CD14-positive monocyte (primary cell): ENCODE measurements around the gene CCDC87. TPM values are rescaled to one million over a fixed set of nuclear protein-coding genes. Genes with fewer than 3 reads are reported as not detected.

Experiments used
- DNase-seq, 3 donors: peaks; one replicate each; pipeline ENCODE4 v3.0.0-alpha.2; 2011 to 2022
- H2AFZ ChIP-seq: 2 replicates; pipeline ENCODE4 v1.6.0; 2012; ENCODE audit warnings: mild to moderate bottlenecking, low read depth, low read length, inconsistent platforms; ENCODE audit not compliant: insufficient read depth, poor library complexity, severe bottlenecking
- H3K27ac ChIP-seq, 2 donors: 1 replicate in 1 of 2; 2 replicates in 1 of 2; pipeline ENCODE4 v1.5.1; 2012 to 2013; ENCODE audit warnings: low read length in 2 of 2, control low read depth in 1 of 2, inconsistent platforms in 1 of 2, low read depth in 1 of 2, mild to moderate bottlenecking in 1 of 2
- H3K27me3 ChIP-seq, 2 donors: one replicate each; pipeline versions ENCODE4 v1.6.0 to v1.6.1; 2011 to 2013; ENCODE audit warnings: low read length in 2 of 2; ENCODE audit not compliant: control insufficient read depth in 2 of 2, insufficient read depth in 2 of 2
- H3K36me3 ChIP-seq, 2 donors: replicated peaks in 1 of 2; 1 replicate in 1 of 2; 2 replicates in 1 of 2; pipeline versions ENCODE4 v1.5.1 to v1.6.1; 2012 to 2013; ENCODE audit warnings: low read length in 2 of 2, control low read depth in 1 of 2, inconsistent platforms in 1 of 2, mild to moderate bottlenecking in 1 of 2; ENCODE audit not compliant: insufficient read depth in 2 of 2, control insufficient read depth in 1 of 2
- H3K4me1 ChIP-seq, 2 donors: 1 replicate in 1 of 2; 2 replicates in 1 of 2; pipeline versions ENCODE4 v1.5.1 to v1.6.1; 2012 to 2013; ENCODE audit warnings: low read length in 2 of 2, control low read depth in 1 of 2, inconsistent platforms in 1 of 2, mild to moderate bottlenecking in 1 of 2, moderate library complexity in 1 of 2; ENCODE audit not compliant: insufficient read depth in 2 of 2, control insufficient read depth in 1 of 2
- H3K4me2 ChIP-seq: replicated peaks from 2 replicates; pipeline ENCODE3; 2012; ENCODE audit warnings: low read length, moderate library complexity, mild to moderate bottlenecking; ENCODE audit not compliant: poor library complexity, severe bottlenecking; ENCODE audit errors: extremely low read depth
- H3K4me3 ChIP-seq, 3 experiments: fragments of 200-600 bp in 1 of 3; sonication (generic) in 1 of 3; replicated peaks in 1 of 3; 1 replicate in 2 of 3; 2 replicates in 1 of 3; pipeline ENCODE4 v1.5.1; 2011 to 2013; ENCODE audit warnings: low read length in 3 of 3, mild to moderate bottlenecking in 3 of 3, control low read depth in 2 of 3, low read depth in 2 of 3, inconsistent platforms in 1 of 3, moderate library complexity in 1 of 3
- H3K79me2 ChIP-seq: 2 replicates; pipeline ENCODE4 v1.6.0; 2012; ENCODE audit warnings: mild to moderate bottlenecking, control low read depth, inconsistent platforms, low read length, moderate library complexity; ENCODE audit not compliant: insufficient read depth
- H3K9ac ChIP-seq: 2 replicates; pipeline ENCODE4 v1.6.0; 2017; ENCODE audit warnings: low read length, mild to moderate bottlenecking; ENCODE audit not compliant: insufficient read depth, poor library complexity, severe bottlenecking
- H3K9me3 ChIP-seq, 2 donors: replicated peaks in 1 of 2; 1 replicate in 1 of 2; 2 replicates in 1 of 2; pipeline versions ENCODE4 v1.5.1 to v1.6.1; 2012 to 2013; ENCODE audit warnings: low read length in 2 of 2, control low read depth in 1 of 2; ENCODE audit not compliant: control insufficient read depth in 1 of 2, insufficient read depth in 1 of 2
- H4K20me1 ChIP-seq: 2 replicates; pipeline ENCODE4 v1.6.0; 2012; ENCODE audit warnings: mild to moderate bottlenecking, low read length, control low read depth, moderate library complexity; ENCODE audit not compliant: insufficient read depth
- H3K27ac Mint-ChIP-seq, 7 donors: one replicate each; pipeline ENCODE4 v1.8.0; 2020; ENCODE audit warnings: mild to moderate bottlenecking in 7 of 7, mixed read lengths in 7 of 7, moderate library complexity in 6 of 7, inconsistent platforms in 2 of 7
- H3K27me3 Mint-ChIP-seq, 3 donors: one replicate each; pipeline ENCODE4 v1.8.0; 2021 to 2022; ENCODE audit warnings: low read depth in 3 of 3, mild to moderate bottlenecking in 3 of 3, mixed read lengths in 3 of 3, moderate library complexity in 3 of 3, inconsistent platforms in 1 of 3
- H3K36me3 Mint-ChIP-seq, 2 donors: one replicate each; pipeline ENCODE4 v1.8.0; 2020; ENCODE audit warnings: mixed read lengths in 2 of 2, inconsistent platforms in 1 of 2, mild to moderate bottlenecking in 1 of 2
- H3K4me1 Mint-ChIP-seq: one replicate; pipeline ENCODE4 v1.8.0; 2020; ENCODE audit warnings: mild to moderate bottlenecking, mixed read lengths
- H3K4me3 Mint-ChIP-seq, 2 donors: one replicate each; pipeline ENCODE4 v1.8.0; 2020; ENCODE audit warnings: mild to moderate bottlenecking in 2 of 2, mixed read lengths in 2 of 2, moderate library complexity in 1 of 2
- H3K9me3 Mint-ChIP-seq, 7 donors: one replicate each; pipeline ENCODE4 v1.8.0; 2020 to 2022; ENCODE audit warnings: mixed read lengths in 7 of 7, mild to moderate bottlenecking in 6 of 7, moderate library complexity in 6 of 7, inconsistent platforms in 2 of 7
- CTCF ChIP-seq: fragments of 200-600 bp; IDR thresholded peaks from one replicate; pipeline ENCODE4 v1.8.0; 2022; ENCODE audit warnings: antibody characterized with exemption, mild to moderate bottlenecking
- WGBS: methylation state at CpG from one replicate; pipeline ENCODE4 v1.1.5; 2013; ENCODE audit warnings: missing lambda C conversion rate; ENCODE audit not compliant: insufficient coverage; 5-methylcytosine and 5-hydroxymethylcytosine counted together
- intact Hi-C, 2 donors: fragments of 100-400 bp; cut with micrococcal nuclease; formaldehyde crosslinking; loops; one replicate each; pipeline versions ENCODE4 v1.15.0 to v1.15.1; 2023
- polyA plus RNA-seq, 3 donors: library from polyadenylated mRNA; depleted of rRNA in 1 of 3; unstranded in 2 of 3; stranded (reverse) in 1 of 3; fragments of 300-500 nt in 2 of 3; fragments of >200 nt in 1 of 3; fragmentation: Illumina TruSeq in 2 of 3; gene quantifications; 1 replicate in 2 of 3; 2 replicates in 1 of 3; pipeline ENCODE4 v1.2.3, GENCODE V29; 2012 to 2021

CCDC87 gene
- polyA plus RNA-seq, 3 donors, result not detected

GRCh38 chr11:66639066-66639813 lies 46.4 kb upstream of the CCDC87 start:
- H3K27me3 ChIP-seq, result no peaks in the 10 kb centered on the region
- intact Hi-C loops, result loop anchor here in 1 of 2 donors (2.0 to 5.0 kb wide), 2 partner anchors 22 to 38 kb away; partner anchors contain the start of genes RBM14 and RBM4B
- Mint-ChIP-seq H3K27ac (peak overlapping the region; percentile 96 to 99 (median 98)), H3K27me3 (no peaks in the 10 kb centered on the region), H3K36me3 (peaks cover 44 to 66% of the 10 kb centered on the region in 2 donors), H3K9me3 (peaks cover 0 to 2% (median 0%) of the 10 kb centered on the region in 7 donors), H3K4me3 (peak overlapping the region; percentile 95 to 98), H3K4me1 (peaks cover 53% of the 10 kb centered on the region)
- peak overlapping the region; percentile 81 to 99 (median 94) for H3K4me3 ChIP-seq
- TF ChIP-seq CTCF, result no peak
- peaks cover 49 to 55% of the 10 kb centered on the region in 2 donors for H3K36me3 ChIP-seq
- peaks cover 76% of the 10 kb centered on the region for H4K20me1 ChIP-seq
- H2AFZ ChIP-seq, result peak overlapping the region; percentile 54
- peak; percentile 16 to 29 (median 29) for DNase-seq
- WGBS, result under 1% methylated on average over 17 of the region's 27 CpGs
- no peaks in the 10 kb centered on the region for H3K9me3 ChIP-seq
- H3K4me2 ChIP-seq, result peak overlapping the region; percentile 88
- peaks cover 43 to 45% of the 10 kb centered on the region in 2 donors for H3K4me1 ChIP-seq
- peak overlapping the region; percentile 88 for H3K9ac ChIP-seq
- peak overlapping the region; percentile 92 to 94 for H3K27ac ChIP-seq
- peaks cover 96% of the 10 kb centered on the region for H3K79me2 ChIP-seq

- Histone ChIP-seq H3K79me2 (peaks cover 96% of the 10 kb centered on the region), H2AFZ (peak within 1 kb of the TSS; percentile 69), H3K9me3 (no peaks in the 10 kb centered on the region), H3K36me3 (peaks cover 43 to 51% of the 10 kb centered on the region in 2 donors), H3K4me1 (peaks cover 43 to 45% of the 10 kb centered on the region in 2 donors), H4K20me1 (peaks cover 75% of the 10 kb centered on the region), H3K4me2 (peak within 1 kb of the TSS; percentile 88), H3K27me3 (no peaks in the 10 kb centered on the region), H3K27ac (peak within 1 kb of the TSS; percentile 92 to 94), H3K9ac (peak within 1 kb of the TSS; percentile 88), H3K4me3 (peak within 1 kb of the TSS; percentile 81 to 99 (median 94))
- intact Hi-C loops, result loop anchor here in 1 of 2 donors (2.0 to 5.0 kb wide), 2 partner anchors 22 to 39 kb away; partner anchors contain the start of genes RBM14 and RBM4B
- Mint-ChIP-seq H3K4me3 (peak within 1 kb of the TSS; percentile 95 to 98), H3K27ac (peak within 1 kb of the TSS; percentile 96 to 99 (median 98)), H3K27me3 (no peaks in the 10 kb centered on the region), H3K9me3 (peaks cover 0 to 2% (median 0%) of the 10 kb centered on the region in 7 donors), H3K4me1 (peaks cover 50% of the 10 kb centered on the region), H3K36me3 (peaks cover 38 to 62% of the 10 kb centered on the region in 2 donors)
- DNase-seq, result peak; percentile 99 to 100 (median 99)
- WGBS, result under 1% methylated on average over 61 of the region's 63 CpGs
- no peak for TF ChIP-seq CTCF
Observed at GRCh38 chr11:66638177-66639065, 45.6 kb upstream of the CCDC87 start, which contains the start of gene RBM4. RBM4 (plus strand) TSS chr11:66638703; CDS start chr11:66639712, 1,009 bp downstream.
